Keratinocyte (primary cell): ENCODE results near the gene REELD1.

Experiments used
- EZH2 ChIP-seq: IDR thresholded peaks from one replicate; pipeline ENCODE4 v1.6.1; 2012; ENCODE audit warnings: inconsistent platforms, mild to moderate bottlenecking, low read length, moderate library complexity
- TF ChIP-seq, protein P1 (sequence below), 3 experiments: IDR thresholded peaks in 1 of 3; conservative IDR thresholded peaks in 1 of 3; optimal IDR thresholded peaks in 1 of 3; 2 replicates in 2 of 3; 3 replicates in 1 of 3; pipeline versions ENCODE3 to v1.5.1; 2011; ENCODE audit warnings: low read length in 3 of 3, mild to moderate bottlenecking in 3 of 3, moderate library complexity in 2 of 3, control low read depth in 1 of 3, inconsistent platforms in 1 of 3; ENCODE audit not compliant: insufficient read depth in 2 of 3; ENCODE audit errors: extremely low read depth in 1 of 3

DNA sequence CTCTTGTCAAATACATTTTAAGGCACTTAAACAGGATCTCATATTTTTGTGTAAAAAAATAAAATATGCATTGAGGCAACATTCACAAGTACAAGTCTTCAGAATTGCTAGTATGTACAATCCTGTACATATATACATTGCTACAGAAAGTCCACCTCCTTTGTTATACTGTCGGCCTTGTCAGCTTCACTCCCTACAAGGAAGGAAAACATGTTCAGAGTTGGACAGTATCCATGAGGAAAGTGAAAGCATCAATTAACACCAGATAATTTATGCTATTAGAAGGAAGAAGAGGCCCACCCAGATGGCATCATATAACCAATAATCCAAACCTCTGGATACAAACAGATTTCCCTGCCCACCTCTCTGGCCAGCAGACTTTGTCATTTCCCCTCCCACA, 42.0 kb downstream of the REELD1 start:
- TF ChIP-seq, protein P1, sequence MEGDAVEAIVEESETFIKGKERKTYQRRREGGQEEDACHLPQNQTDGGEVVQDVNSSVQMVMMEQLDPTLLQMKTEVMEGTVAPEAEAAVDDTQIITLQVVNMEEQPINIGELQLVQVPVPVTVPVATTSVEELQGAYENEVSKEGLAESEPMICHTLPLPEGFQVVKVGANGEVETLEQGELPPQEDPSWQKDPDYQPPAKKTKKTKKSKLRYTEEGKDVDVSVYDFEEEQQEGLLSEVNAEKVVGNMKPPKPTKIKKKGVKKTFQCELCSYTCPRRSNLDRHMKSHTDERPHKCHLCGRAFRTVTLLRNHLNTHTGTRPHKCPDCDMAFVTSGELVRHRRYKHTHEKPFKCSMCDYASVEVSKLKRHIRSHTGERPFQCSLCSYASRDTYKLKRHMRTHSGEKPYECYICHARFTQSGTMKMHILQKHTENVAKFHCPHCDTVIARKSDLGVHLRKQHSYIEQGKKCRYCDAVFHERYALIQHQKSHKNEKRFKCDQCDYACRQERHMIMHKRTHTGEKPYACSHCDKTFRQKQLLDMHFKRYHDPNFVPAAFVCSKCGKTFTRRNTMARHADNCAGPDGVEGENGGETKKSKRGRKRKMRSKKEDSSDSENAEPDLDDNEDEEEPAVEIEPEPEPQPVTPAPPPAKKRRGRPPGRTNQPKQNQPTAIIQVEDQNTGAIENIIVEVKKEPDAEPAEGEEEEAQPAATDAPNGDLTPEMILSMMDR (optimal IDR thresholded peaks at IDR 0.05 in 1 of 3, IDR thresholded peaks at IDR 0.05 in 1 of 3, conservative IDR thresholded peaks at IDR 0.05 in 1 of 3; ENCODE audit: extremely low read depth in 1 of 3, insufficient read depth in 2 of 3, low read length in 3 of 3): no peak
- TF ChIP-seq EZH2: no peak
